K562 (cell line): ENCODE data around the gene CDC123. TPM values are rescaled to one million over a fixed set of nuclear protein-coding genes. Genes with fewer than 3 reads are reported as not detected.

Experiments
- ATAC-seq: fragments of 200-7000 bp; cut with Tn5 transposase; 3 replicates; pipeline ENCODE4 v1.9.1; 2020; ENCODE audit warnings: moderate library complexity
- BruUV-seq: library from RNA; stranded (reverse); fragments of 400-500 nt; replicated peaks from 2 replicates; lab custom pipeline; 2021; lab: Mats Ljungman, UMichigan
- CTCF ChIA-PET: fragments of 300-600 bp; formaldehyde crosslinking; extraction: SDS; loops from one replicate; lab custom pipeline; 2021; ENCODE audit warnings: low intra/inter-chr PET ratio; lab: Yijun Ruan, JAX
- POLR2A ChIA-PET: fragments of 300-600, 350-650 bp; sonication (Branson Sonifier 250); formaldehyde crosslinking; extraction: SDS; loops from one replicate; lab custom pipeline; 2021; ENCODE audit warnings: antibody characterized with exemption, inconsistent platforms; lab: Yijun Ruan, JAX
- DNase-seq, 4 experiments: peaks; one replicate each; pipeline versions ENCODE4 v3.0.0 to v3.0.0-alpha.2; 2011 to 2018; ENCODE audit warnings: low spot score in 3 of 4, mixed read lengths in 3 of 4; ENCODE audit errors: extremely low read depth in 1 of 4
- FAIRE-seq: peaks from 2 replicates; lab custom pipeline; 2011; peaks lifted over from hg19 to GRCh38; lab: Jason Lieb, UNC
- H2AFZ ChIP-seq: 2 replicates; pipeline ENCODE4 v1.6.0; 2011; ENCODE audit warnings: low read depth, low read length, control low read depth, inconsistent platforms
- H3K27ac ChIP-seq: fragments of 200-600 bp; 3 replicates; pipeline ENCODE4 v1.8.0; 2011; ENCODE audit warnings: low read depth, mild to moderate bottlenecking, control low read depth, inconsistent platforms, low read length, moderate library complexity, mixed read lengths; ENCODE audit errors: extremely low read depth
- H3K27me3 ChIP-seq, 2 experiments: fragments of 300-600 bp in 1 of 2; 2 replicates in 1 of 2; 3 replicates in 1 of 2; pipeline versions ENCODE4 v1.6.0 to v1.8.0; 2011; ENCODE audit warnings: inconsistent platforms in 2 of 2, low read length in 2 of 2, mild to moderate bottlenecking in 1 of 2, mixed read lengths in 1 of 2, moderate library complexity in 1 of 2; ENCODE audit not compliant: control insufficient read depth in 2 of 2, insufficient read depth in 2 of 2
- H3K36me3 ChIP-seq: fragments of 300-600 bp; 3 replicates; pipeline ENCODE4 v1.8.0; 2011; ENCODE audit warnings: mild to moderate bottlenecking, low read length, inconsistent platforms; ENCODE audit not compliant: control insufficient read depth, insufficient read depth
- H3K4me1 ChIP-seq, 2 experiments: fragments of 200-600 bp in 1 of 2; replicated peaks in 1 of 2; 2 replicates in 1 of 2; 3 replicates in 1 of 2; pipeline versions ENCODE4 v1.5.1 to v1.8.0; 2011; ENCODE audit warnings: inconsistent platforms in 2 of 2, low read length in 2 of 2, mild to moderate bottlenecking in 1 of 2, mixed read lengths in 1 of 2, moderate library complexity in 1 of 2; ENCODE audit not compliant: control insufficient read depth in 2 of 2, insufficient read depth in 2 of 2
- H3K4me2 ChIP-seq: 2 replicates; pipeline ENCODE4 v1.6.1; 2011; ENCODE audit warnings: low read length, control low read depth, inconsistent platforms, mixed read lengths; ENCODE audit not compliant: insufficient read depth
- H3K4me3 ChIP-seq: fragments of 200-600 bp; sonication (generic), shearing (Covaris generic); 2 replicates; pipeline ENCODE4 v1.5.1; 2016; ENCODE audit warnings: control low read depth, inconsistent platforms
- H3K79me2 ChIP-seq: fragments of 200-600 bp; 3 replicates; pipeline ENCODE4 v1.8.0; 2011; ENCODE audit warnings: low read length, inconsistent platforms; ENCODE audit not compliant: control insufficient read depth, insufficient read depth
- H3K9ac ChIP-seq, 2 experiments: 2 replicates each; pipeline versions ENCODE4 v1.6.0 to v1.6.1; 2011; ENCODE audit warnings: low read depth in 2 of 2, low read length in 2 of 2, control low read depth in 1 of 2, inconsistent platforms in 1 of 2, mild to moderate bottlenecking in 1 of 2, mixed read lengths in 1 of 2; ENCODE audit not compliant: insufficient read depth in 1 of 2
- H3K9me1 ChIP-seq: one replicate; pipeline ENCODE4 v1.6.0; 2011; ENCODE audit warnings: inconsistent platforms, mild to moderate bottlenecking, low read length, moderate library complexity; ENCODE audit not compliant: control insufficient read depth, insufficient read depth
- H3K9me3 ChIP-seq: replicated peaks from 2 replicates; pipeline ENCODE4 v1.5.1; 2011; ENCODE audit warnings: low read depth, low read length, inconsistent platforms; ENCODE audit not compliant: control insufficient read depth, insufficient read depth
- H4K20me1 ChIP-seq: replicated peaks from 2 replicates; pipeline ENCODE4 v1.6.1; 2011; ENCODE audit warnings: low read length, inconsistent platforms, mixed read lengths; ENCODE audit not compliant: control insufficient read depth, insufficient read depth
- MECOM ChIP-seq: fragments of 250-450 bp; sonication (Bioruptor Pico); IDR thresholded peaks from 2 replicates; pipeline ENCODE4 v1.8.0; 2022; ENCODE audit warnings: inconsistent platforms
- ZNF143 ChIP-seq: sonication (generic); formaldehyde crosslinking; IDR thresholded peaks from 2 replicates; pipeline ENCODE4 v1.9.0; 2022; ENCODE audit warnings: mild to moderate bottlenecking, missing genetic modification reagents
- ZNF445 ChIP-seq: fragments of 250-450 bp; sonication (Bioruptor Pico); IDR thresholded peaks from 2 replicates; pipeline ENCODE4 v1.4.0; 2020; ENCODE audit warnings: low read depth, mild to moderate bottlenecking, moderate library complexity
- ZNF551 ChIP-seq: fragments of 250-450 bp; sonication (Bioruptor Pico); IDR thresholded peaks from 2 replicates; pipeline ENCODE4 v1.5.0; 2021; ENCODE audit warnings: mild to moderate bottlenecking, moderate library complexity
- ZNF57 ChIP-seq: fragments of 450-650 bp; formaldehyde crosslinking; IDR thresholded peaks from 2 replicates; pipeline ENCODE4 v1.4.0; 2020; ENCODE audit warnings: mild to moderate bottlenecking, moderate library complexity
- WGBS: fragments of 100-300 bp; shearing (Covaris generic); methylation state at CpG from one replicate; pipeline ENCODE4 v1.1.6; 2016; ENCODE audit warnings: low coverage, mixed read lengths; ENCODE audit not compliant: insufficient coverage; ENCODE audit errors: missing lambda C conversion rate; 5-methylcytosine and 5-hydroxymethylcytosine counted together
- in situ Hi-C: fragments of 300-500 bp; cut with MboI; formaldehyde crosslinking; loops from 4 replicates; pipeline ENCODE4 v1.15.0; 2018; ENCODE audit warnings: inconsistent platforms, mixed read lengths
- intact Hi-C: fragments of 100-400 bp; cut with micrococcal nuclease; formaldehyde crosslinking; loops from 2 replicates; pipeline ENCODE4 v1.14.2; 2022
- polyA plus RNA-seq, 8 experiments: library from polyadenylated mRNA; depleted of rRNA in 4 of 8; stranded (reverse) in 5 of 8; unstranded in 3 of 8; fragments of >200 nt; fragmentation: Nextera tagmentation in 2 of 8; fragmentation: Illumina TruSeq in 1 of 8; extraction: Ambion mirVana in 2 of 8; extraction: Trizol in 1 of 8; gene quantifications; 2 replicates each; pipeline versions ENCODE4 v1.2.1 to v1.2.3, GENCODE V29; 2011 to 2014; ENCODE audit warnings: inconsistent platforms in 1 of 8, missing spikeins in 1 of 8
- total RNA-seq, 7 experiments: library from RNA; depleted of rRNA in 6 of 7; stranded (reverse); fragments of >200 nt in 6 of 7; fragmentation: Illumina TruSeq in 2 of 7; extraction: Trizol in 2 of 7; gene quantifications; 2 replicates each; pipeline versions ENCODE4 v1.2.1 to v1.2.3, GENCODE V29; 2011 to 2021; ENCODE audit warnings: low replicate concordance in 1 of 7
- TF ChIP-seq, protein P1 (sequence below): fragments of 450-650 bp; conservative IDR thresholded peaks from 2 replicates; pipeline ENCODE4 v1.6.1; 2016; ENCODE audit warnings: missing genetic modification characterization, low read depth, mild to moderate bottlenecking, control low read depth, missing compliant biosample characterization
- TF ChIP-seq, protein P2 (sequence below): fragments of 250-450 bp; sonication (Bioruptor Pico); IDR thresholded peaks from 2 replicates; pipeline ENCODE4 v1.9.0; 2021; ENCODE audit warnings: mild to moderate bottlenecking, inconsistent platforms
- TF ChIP-seq, protein P3 (sequence below): sonication (generic); formaldehyde crosslinking; IDR thresholded peaks from 2 replicates; pipeline ENCODE4 v1.8.1; 2023; ENCODE audit warnings: mild to moderate bottlenecking, missing genetic modification reagents

CDC123 gene
- total and polyA plus RNA-seq, 9 of the 15 experiments (the other 6 are each of a cell fraction or from before 2014, with no cell fraction given), result 137 to 288 (median 175) TPM

- TF ChIP-seq, protein P1, sequence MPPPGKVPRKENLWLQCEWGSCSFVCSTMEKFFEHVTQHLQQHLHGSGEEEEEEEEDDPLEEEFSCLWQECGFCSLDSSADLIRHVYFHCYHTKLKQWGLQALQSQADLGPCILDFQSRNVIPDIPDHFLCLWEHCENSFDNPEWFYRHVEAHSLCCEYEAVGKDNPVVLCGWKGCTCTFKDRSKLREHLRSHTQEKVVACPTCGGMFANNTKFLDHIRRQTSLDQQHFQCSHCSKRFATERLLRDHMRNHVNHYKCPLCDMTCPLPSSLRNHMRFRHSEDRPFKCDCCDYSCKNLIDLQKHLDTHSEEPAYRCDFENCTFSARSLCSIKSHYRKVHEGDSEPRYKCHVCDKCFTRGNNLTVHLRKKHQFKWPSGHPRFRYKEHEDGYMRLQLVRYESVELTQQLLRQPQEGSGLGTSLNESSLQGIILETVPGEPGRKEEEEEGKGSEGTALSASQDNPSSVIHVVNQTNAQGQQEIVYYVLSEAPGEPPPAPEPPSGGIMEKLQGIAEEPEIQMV (tag), result no peak
- TF ChIP-seq, protein P2, sequence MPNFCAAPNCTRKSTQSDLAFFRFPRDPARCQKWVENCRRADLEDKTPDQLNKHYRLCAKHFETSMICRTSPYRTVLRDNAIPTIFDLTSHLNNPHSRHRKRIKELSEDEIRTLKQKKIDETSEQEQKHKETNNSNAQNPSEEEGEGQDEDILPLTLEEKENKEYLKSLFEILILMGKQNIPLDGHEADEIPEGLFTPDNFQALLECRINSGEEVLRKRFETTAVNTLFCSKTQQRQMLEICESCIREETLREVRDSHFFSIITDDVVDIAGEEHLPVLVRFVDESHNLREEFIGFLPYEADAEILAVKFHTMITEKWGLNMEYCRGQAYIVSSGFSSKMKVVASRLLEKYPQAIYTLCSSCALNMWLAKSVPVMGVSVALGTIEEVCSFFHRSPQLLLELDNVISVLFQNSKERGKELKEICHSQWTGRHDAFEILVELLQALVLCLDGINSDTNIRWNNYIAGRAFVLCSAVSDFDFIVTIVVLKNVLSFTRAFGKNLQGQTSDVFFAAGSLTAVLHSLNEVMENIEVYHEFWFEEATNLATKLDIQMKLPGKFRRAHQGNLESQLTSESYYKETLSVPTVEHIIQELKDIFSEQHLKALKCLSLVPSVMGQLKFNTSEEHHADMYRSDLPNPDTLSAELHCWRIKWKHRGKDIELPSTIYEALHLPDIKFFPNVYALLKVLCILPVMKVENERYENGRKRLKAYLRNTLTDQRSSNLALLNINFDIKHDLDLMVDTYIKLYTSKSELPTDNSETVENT, result no peak
- TF ChIP-seq ZNF445 (CRISPR knock-in tag) (no peak), ZNF551 (no peak)
- TF ChIP-seq, all 486 proteins: peak for 17
These were observed 1.2 kb upstream of the CDC123 start (continued) for GRCh38 chr10:12194752-12195271.

DNA sequence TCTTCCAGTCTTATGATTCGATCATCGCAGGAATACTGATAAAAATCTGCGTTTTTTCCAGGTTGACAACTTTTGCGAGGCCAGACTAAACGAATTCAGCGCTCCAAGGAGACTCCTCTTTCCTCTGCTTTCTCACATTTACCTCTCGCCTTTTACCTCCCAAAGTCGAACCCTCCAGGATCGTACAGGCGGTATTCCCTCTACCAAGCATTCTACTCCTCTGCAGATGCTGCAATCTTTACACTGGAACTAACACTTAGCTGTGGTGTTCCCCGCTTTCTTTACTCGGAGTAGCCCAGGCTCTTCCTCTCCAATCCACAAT is 746 bp upstream of the CDC123 start:
- no peaks in the 10 kb centered on the region for H4K20me1 ChIP-seq
- no peaks in the 10 kb centered on the region for H3K27me3 ChIP-seq
- H3K9me3 ChIP-seq, result no peaks in the 10 kb centered on the region
- peak overlapping the region; percentile 88 to 95 for H3K9ac ChIP-seq
- no peak for DNase-seq
- no TSS peak for BruUV-seq
- H3K4me3 ChIP-seq, result peak overlapping the region; percentile 95
- in situ Hi-C loops (no loop called here), intact Hi-C loops (loop anchor here (10.0 kb wide), 1 partner anchor 150 kb away; the partner anchor contains the start of gene UPF2)
- 3% methylated on average over 12 of the region's 12 CpGs for WGBS
- H3K4me2 ChIP-seq, result peak overlapping the region; percentile 95
- ChIA-PET CTCF (no interaction called here), POLR2A (interaction anchor here (0.6 to 2.0 kb wide), 10 partner anchors 11 to 276 kb away, joined by 3 to 11 read pairs (median 3); no protein-coding TSS in a partner anchor)
- peak overlapping the region; percentile 98 for H2AFZ ChIP-seq
- peak; percentile 29 for ATAC-seq
- H3K79me2 ChIP-seq, result peaks cover 89% of the 10 kb centered on the region
- H3K4me1 ChIP-seq, result peaks cover 8% of the 10 kb centered on the region in 2 experiments; a peak in 3 of 5 replicates
- peaks cover 44% of the 10 kb centered on the region for H3K36me3 ChIP-seq
- FAIRE-seq, result no peak
- peak overlapping the region; percentile 95 for H3K27ac ChIP-seq
- no peaks in the 10 kb centered on the region for H3K9me1 ChIP-seq
- TF ChIP-seq ZNF143 (CRISPR knock-in tag) (no peak), ZNF57 (CRISPR knock-in tag) (no peak), MECOM (no peak)
- TF ChIP-seq, protein P3, sequence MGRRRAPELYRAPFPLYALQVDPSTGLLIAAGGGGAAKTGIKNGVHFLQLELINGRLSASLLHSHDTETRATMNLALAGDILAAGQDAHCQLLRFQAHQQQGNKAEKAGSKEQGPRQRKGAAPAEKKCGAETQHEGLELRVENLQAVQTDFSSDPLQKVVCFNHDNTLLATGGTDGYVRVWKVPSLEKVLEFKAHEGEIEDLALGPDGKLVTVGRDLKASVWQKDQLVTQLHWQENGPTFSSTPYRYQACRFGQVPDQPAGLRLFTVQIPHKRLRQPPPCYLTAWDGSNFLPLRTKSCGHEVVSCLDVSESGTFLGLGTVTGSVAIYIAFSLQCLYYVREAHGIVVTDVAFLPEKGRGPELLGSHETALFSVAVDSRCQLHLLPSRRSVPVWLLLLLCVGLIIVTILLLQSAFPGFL, result no peak
